ENCODE data around the gene PRKCG.

DNA sequence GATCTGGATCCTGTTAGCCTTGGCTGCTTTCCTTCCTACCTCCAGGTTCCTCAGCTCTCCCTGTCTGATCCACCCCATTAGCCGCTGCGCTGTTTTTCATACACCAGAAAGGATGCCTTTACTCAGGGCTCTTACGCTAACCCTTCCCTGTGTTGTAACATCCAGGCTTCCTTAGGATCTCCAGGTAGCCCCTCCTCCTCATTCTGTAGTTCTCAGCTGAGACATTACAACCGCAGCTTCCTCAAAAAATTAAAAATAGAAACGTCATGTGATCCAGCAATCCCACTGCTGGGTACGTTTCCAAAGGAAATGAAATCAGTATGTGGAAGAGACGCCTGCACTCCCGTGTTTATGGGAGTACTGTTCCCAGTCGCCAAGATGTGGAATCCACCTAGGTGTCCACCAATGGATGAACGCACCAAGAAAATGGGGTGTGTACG, 32.7 kb upstream of the PRKCG start:
- TF ChIP-seq, protein P1, sequence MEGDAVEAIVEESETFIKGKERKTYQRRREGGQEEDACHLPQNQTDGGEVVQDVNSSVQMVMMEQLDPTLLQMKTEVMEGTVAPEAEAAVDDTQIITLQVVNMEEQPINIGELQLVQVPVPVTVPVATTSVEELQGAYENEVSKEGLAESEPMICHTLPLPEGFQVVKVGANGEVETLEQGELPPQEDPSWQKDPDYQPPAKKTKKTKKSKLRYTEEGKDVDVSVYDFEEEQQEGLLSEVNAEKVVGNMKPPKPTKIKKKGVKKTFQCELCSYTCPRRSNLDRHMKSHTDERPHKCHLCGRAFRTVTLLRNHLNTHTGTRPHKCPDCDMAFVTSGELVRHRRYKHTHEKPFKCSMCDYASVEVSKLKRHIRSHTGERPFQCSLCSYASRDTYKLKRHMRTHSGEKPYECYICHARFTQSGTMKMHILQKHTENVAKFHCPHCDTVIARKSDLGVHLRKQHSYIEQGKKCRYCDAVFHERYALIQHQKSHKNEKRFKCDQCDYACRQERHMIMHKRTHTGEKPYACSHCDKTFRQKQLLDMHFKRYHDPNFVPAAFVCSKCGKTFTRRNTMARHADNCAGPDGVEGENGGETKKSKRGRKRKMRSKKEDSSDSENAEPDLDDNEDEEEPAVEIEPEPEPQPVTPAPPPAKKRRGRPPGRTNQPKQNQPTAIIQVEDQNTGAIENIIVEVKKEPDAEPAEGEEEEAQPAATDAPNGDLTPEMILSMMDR (IDR thresholded peaks at IDR 0.05 in 4 of 5, conservative IDR thresholded peaks at IDR 0.05 in 1 of 5) = no peak
- TF ChIP-seq POLR2A (IDR thresholded peaks at IDR 0.05) = no peak
